Measurements from ENCODE around the gene DSTYK.

DNA sequence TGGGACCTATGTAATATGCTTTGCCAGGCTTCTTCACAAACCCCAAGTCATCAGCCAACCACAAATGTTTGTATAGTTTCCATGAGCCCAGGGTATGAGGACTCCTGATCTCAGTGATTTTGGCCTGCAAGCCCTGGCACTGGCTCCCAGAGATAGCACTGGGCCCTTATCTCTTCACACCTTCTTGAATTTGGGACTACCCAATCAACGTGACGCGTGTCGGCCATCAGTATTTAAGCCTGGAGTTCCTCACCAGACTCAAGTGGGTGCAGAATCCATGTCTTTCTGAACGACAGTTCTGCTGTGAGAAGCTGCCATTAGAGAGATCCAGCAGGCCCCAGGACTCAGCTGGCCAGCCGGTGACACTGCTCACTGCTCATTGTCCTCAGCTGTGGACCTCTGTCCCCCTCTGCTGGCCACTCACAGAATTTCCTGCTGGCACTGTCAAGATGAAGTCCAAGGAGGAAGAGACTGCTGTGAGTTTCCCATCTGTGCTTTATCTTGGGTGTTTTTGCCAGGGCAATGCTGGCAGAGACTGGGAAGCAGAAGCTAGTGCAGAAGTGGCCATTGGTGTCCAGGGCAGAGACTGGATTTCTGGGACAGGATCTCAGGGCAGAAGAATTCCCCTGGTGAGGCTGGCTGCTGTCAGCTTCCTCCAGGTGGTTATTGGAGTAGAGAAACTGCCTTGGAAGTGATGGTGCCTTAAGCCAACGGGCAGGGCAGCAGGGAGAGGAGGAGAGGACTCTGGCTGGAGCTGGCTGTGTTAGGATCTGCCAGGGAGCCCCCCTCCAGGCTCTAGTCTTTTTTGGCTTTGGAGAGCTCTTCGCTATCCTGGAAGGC, 44.7 kb upstream of the DSTYK start:
- TF ChIP-seq CTCF (IDR thresholded peaks at IDR 0.05), result peak; percentile 90 to 97 (median 94)
- TF ChIP-seq POLR2A (IDR thresholded peaks at IDR 0.05), result no peak
